ENCODE data around the gene IZUMO1.
"Not testable (repeated sequence)": the region's sequence is repeated elsewhere in the genome, so short reads cannot be mapped to it uniquely, and the experiment has no call there.

Gene IZUMO1

GRCh38 chr19:48746738-48747575 is at the start of gene IZUMO1:
Gene IZUMO1, minus strand, starts transcription at chr19:48746909. Its CDS starts 1,050 bp downstream, at chr19:48745859.
- FAIRE-seq: no peak

DNA sequence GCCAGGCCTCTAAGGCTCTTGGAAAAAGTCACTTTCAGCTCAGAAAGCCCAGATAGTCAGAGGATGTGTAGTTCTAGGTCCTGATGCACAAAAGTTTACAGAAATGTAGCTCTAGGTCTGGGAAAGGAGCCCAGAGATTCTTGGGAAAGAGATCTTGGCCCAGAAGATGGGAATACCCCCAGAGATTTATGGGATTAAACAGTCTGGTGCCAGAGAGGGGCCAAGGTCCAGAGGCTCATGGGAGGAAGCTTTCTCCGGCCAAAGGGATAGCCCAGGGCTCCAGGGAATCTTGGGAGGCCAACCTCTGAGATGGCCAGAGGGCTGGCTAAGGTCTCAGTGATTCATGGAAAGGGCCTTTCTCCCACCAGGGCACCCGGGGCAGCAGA is 49.0 kb upstream of the IZUMO1 start:
- FAIRE-seq: no peak

- FAIRE-seq: peak; percentile 94
Measured at GRCh38 chr19:48795055-48795684, 48.5 kb upstream of the IZUMO1 start.

- FAIRE-seq: no peak
Measured at GRCh38 chr19:48794291-48794690, 47.6 kb upstream of the IZUMO1 start.

DNA sequence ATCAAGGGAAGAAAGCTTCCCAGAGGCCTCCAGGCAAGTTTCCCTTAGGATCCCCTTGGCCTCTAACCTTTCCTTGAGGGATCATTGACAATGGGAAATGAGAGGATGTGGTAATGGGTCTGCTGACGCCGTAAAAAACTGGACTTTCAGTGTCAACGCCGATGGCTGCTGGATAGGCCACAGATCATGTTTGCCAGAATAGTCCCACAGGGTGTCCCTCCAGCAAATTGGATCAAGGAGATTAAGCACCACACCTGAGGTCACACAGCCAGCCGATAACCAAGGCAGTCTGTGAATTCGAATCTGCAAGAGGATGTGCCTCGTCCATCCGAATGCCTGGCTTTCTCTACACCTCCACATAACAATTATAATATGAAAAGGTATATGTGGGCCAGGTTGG is 46.6 kb upstream of the IZUMO1 start:
- no peak for FAIRE-seq

DNA sequence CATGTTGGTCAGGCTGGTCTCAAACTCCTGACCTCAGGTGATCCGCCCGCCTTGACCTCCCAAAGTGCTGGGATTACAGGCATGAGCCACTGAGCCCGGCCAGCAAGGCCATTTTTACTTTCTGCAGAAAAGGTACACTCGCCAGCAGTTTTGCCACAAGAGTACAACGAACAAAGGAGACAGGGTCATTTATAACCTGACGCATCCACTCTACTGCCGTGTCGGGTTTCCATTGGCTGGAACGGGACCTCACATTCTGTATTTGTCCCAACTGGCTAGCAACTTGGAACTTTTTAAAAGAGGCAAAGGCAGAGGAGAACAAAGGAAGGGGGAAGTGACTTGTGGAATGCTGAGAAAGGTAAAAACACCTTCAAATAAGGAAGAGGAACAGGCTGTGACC is 40.6 kb upstream of the IZUMO1 start:
- FAIRE-seq: not testable (repeated sequence)

DNA sequence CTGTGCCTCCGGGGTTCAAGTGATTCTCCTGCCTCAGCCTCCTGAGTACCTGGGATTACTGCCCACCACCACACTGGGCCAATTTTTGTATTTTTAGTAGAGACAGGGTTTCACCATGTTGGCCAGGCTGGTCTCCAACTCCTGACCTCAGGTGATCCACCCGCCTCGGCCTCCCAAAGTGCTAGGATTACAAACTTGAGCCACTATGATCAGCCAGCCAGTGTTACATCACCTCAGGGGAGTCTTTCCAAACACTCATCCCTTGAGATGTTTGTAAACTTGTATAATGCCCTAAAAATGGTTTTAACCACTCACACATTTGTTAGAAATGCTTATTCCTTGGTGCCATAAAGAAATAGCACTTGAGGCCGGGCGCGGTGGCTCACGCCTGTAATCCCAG is 39.7 kb upstream of the IZUMO1 start:
- not testable (repeated sequence) for FAIRE-seq

GRCh38 chr19:48784527-48784926 is 37.8 kb upstream of the IZUMO1 start:
- no peak for FAIRE-seq

- FAIRE-seq: no peak
Measured at GRCh38 chr19:48780631-48781391, 34.1 kb upstream of the IZUMO1 start.

DNA sequence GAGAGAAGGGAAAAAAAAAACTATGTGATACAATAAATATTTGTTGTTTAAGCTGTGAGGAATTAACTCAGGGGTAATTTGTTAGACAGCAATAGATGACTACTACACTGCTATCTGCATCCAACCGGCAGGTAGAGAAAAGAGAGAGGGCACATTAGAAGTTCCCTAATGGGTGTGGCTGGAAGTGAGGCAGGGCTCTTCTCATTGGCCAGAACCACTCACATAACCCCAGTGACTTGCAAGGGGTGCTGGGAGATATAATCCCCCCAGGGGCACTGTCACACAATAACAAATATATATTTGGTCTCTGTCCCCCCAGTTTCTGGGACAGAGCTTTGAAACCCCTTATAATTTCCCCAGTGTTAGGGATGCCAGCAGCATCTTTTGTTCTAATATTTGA is 32.9 kb upstream of the IZUMO1 start:
- no peak for FAIRE-seq

DNA sequence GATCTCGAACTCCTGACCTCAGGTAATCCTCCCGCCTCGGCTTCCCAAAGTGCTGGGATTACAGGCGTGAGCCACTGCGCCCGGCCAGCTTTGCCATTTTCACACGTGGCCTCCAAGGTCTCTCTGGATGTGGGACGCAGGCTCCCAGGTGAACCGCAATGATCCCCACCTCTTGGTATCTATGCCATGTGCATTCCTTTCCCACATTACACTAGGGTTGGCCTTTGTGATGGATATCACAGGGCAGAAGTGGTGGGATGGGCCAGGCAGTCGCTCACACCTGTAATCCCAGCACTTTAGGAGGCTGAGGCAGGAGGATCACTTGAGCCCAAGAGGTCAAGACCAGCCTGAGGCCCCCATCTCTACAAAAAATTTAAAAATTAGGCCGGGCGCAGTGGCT is 31.0 kb upstream of the IZUMO1 start:
- FAIRE-seq: no peak

- no peak for FAIRE-seq
Measured at GRCh38 chr19:48777139-48777538, 30.4 kb upstream of the IZUMO1 start.

- FAIRE-seq: no peak
Measured at GRCh38 chr19:48772503-48772953, 25.8 kb upstream of the IZUMO1 start.

DNA sequence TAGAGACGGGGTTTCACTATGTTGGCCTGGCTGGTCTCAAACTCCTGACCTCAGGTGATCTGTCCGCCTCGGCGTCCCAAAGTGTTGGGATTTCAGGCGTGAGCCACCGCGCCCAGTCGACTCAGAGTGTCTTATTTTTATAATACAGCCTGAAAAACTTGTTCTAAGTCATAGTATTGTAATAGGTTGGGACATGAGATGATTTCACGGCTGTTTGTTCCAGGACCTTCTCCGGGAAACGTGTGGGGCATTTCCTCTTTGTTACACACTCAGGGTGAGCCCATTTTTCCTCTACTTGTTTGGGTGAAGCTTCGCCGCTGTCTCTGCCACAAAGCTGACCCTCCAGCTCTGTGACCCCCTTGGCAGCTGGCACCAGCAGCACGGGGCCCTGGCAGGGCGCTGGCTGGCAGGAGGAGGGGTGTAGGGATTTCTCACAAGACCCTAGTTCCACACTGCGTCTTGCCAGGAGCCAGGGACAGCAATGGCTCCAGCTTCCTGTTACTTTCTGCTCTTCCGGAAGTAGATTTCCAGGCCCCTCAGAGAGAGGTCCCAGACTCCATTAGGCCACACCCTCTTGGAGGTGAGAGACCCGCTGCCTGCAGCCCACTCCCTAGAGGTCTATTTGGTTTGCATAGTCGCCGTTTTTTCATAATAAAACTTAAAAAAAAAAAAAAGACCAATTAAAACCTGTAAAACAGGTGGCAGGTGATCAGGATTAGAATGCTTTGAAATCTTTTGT is 24.2 kb upstream of the IZUMO1 start:
- no peak for FAIRE-seq

DNA sequence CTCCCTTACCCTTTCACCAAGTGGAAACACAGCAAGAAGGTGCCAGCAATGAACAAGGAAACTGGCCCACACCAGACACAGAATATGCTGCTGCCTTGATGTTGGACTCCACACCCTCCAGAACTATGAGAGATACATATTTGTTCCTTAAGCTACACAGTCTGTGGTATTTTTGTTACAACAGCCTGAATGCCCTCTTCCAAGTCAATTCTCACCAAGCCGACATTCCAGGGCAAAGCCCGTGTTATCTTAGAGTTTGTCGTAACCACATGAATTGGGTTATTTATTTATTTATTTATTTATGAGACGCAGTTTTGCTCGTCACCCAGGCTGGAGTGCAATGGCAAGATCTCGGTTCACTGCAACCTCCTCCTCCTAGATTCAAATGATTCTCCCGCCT is 23.6 kb upstream of the IZUMO1 start:
- no peak for FAIRE-seq

DNA sequence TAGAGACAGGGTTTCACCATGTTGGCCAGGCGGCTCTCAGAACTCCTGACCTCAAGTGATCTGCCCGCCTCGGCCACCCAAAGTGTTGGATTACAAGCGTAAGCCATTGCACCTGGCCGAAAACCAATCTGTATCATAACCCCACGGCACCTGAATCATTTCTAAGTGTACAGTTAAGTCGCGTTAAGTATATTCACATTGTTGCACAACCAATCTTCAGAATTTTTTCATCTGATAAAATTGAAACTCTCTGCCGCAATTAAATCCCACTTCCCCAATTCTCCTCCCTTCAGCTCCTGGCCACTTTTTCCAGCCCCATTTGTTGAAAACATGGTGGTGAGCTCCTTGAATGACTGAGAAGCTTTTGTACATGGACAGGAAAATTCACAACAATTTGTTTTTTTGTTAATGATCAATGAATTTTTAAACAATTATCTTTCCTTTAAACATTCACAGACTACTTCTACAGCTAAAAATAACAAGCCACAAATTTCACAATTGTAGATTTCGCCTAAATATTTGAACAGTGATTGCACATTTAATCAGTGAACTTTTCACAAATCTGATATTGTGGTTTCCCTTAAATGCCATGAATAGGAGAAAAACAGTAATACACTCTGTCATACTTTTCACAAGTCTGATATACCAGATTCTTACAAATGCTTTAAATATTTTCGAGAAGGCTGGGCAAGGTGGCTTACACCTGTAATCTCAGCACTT is 22.4 kb upstream of the IZUMO1 start:
- no peak for FAIRE-seq

DNA sequence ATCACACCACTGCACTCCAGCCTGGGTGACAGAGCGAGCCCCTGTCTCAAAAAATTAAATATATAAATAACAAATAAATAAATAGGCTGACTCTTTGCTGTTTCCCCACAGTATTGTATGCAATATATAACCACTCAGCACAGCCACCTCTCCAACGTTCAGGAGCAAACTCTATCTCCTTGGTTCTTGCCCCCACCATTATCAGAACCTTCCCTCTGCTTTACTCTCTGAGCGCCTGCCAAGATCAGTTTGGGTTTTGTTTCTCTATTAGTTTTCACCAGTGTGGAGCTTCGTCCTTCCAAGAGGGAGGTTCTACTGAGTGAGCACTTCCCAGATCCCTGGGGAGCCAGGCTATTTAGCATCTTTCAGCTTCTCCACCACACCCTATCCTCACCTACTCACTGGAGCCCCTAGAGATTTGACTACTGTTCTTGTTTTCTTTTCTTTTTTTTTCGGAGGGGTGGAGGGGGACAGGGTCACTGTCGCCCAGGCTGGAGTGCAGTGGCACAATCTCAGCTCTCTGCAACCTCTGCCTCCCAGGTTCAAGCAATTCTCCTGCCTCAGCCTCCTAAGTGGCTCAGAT is 21.6 kb upstream of the IZUMO1 start:
- not testable (repeated sequence) for FAIRE-seq

DNA sequence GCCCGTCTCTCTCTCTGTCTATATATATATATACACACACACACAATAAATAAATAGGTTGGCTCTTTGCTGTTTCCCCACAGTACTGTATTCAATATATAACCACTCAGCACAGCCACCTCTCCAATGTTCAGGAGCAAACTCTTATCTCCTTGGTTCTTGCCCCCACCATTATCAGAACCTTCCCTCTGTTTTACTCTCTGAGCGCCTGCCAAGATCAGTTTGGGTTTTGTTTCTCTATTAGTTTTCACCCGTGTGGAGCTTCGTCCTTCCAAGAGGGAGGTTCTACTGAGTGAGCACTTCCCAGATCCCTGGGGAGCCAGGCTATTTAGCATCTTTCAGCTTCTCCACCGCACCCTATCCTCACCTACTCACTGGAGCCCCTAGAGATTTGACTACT is 19.1 kb upstream of the IZUMO1 start:
- not testable (repeated sequence) for FAIRE-seq

DNA sequence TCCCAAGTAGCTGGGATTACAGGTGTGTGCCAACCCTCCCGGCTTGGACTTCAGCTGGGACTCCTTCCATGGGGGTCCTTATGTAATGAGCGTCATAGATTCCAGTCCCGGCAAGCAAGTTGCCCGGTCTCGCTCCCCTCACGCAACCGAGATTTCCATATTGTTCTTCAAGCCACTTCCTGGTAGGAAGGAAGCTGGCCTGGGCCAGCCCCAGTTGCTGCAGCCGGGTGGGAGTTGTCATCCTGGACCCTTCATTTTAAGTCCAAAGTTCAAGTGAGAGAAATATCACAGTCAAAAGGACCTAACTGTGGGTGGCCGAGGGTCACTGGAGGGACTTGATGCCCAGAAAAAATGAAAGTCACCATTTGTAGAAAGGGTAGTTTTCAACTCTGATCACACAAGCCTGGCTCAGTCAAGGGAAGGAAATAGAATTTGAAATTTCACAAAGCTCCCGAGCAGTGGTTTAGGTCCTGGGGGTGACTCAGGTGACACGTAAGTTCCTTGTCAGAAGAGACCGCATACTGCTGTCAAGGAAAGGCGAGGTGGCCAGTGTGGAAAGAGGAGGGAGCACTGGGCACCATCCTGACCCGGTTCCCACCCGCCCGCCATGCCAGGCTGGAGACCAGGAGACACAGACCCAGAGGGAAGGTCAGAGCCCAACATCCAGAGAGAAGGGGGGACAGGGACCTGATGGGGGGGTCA is 13.9 kb upstream of the IZUMO1 start:
- FAIRE-seq: no peak

GRCh38 chr19:48757741-48758144 is 11.0 kb upstream of the IZUMO1 start:
- no peak for FAIRE-seq

GRCh38 chr19:48757089-48757675 is 10.5 kb upstream of the IZUMO1 start:
- no peak for FAIRE-seq
